GM10248 (cell line): Measurements from ENCODE around the gene MED29.

Experiments
- CTCF ChIA-PET: fragments of 300-600 bp; sonication (Branson Sonifier 250); formaldehyde crosslinking; extraction: SDS; loops from one replicate; lab custom pipeline; 2021; ENCODE audit warnings: antibody characterized with exemption; lab: Yijun Ruan, JAX
- POLR2A ChIA-PET: fragments of 350-650 bp; sonication (Branson Sonifier 250); formaldehyde crosslinking; extraction: SDS; loops from one replicate; lab custom pipeline; 2020; ENCODE audit warnings: antibody characterized with exemption; lab: Yijun Ruan, JAX
- DNase-seq: peaks from one replicate; pipeline ENCODE4 v3.0.0; 2012; ENCODE audit errors: extremely low spot score
- CTCF ChIP-seq: IDR thresholded peaks from 2 replicates; pipeline ENCODE4 v1.5.1; 2012; ENCODE audit warnings: mild to moderate bottlenecking, low read depth; ENCODE audit errors: extremely low read depth, missing control alignments, control extremely low read depth

MED29 gene

GRCh38 chr19:39385629-39386411 is 5.4 kb upstream of the MED29 start:
- TF ChIP-seq CTCF = no peak
- POLR2A ChIA-PET = interaction anchor here (1.1 kb wide), 1 partner anchor 10 kb away, joined by 3 read pairs; no protein-coding TSS in a partner anchor
- no peak for DNase-seq
- CTCF ChIA-PET = interaction anchor here (0.8 to 1.2 kb wide), 3 partner anchors 12 to 112 kb away, joined by 3 to 4 read pairs (median 3); no protein-coding TSS in a partner anchor

GRCh38 chr19:39386557-39386956 is 4.6 kb upstream of the MED29 start:
- POLR2A ChIA-PET = interaction anchor here (0.5 to 1.1 kb wide), 2 partner anchors 10 to 105 kb away, joined by 3 to 5 read pairs; no protein-coding TSS in a partner anchor
- no peak for DNase-seq
- no peak for TF ChIP-seq CTCF
- CTCF ChIA-PET = interaction anchor here (0.8 kb wide), 2 partner anchors 11 to 111 kb away, joined by 3 read pairs; no protein-coding TSS in a partner anchor

GRCh38 chr19:39388657-39389056 is 2.5 kb upstream of the MED29 start:
- TF ChIP-seq CTCF = no peak
- ChIA-PET CTCF (interaction anchor here (1.4 to 1.5 kb wide), 2 partner anchors 10 to 23 kb away, joined by 3 to 6 read pairs; no protein-coding TSS in a partner anchor), POLR2A (no interaction called here)
- DNase-seq = no peak

GRCh38 chr19:39389631-39390414 is 1.4 kb upstream of the MED29 start:
- no peak for DNase-seq
- ChIA-PET CTCF (interaction anchor here (1.2 to 1.7 kb wide), 6 partner anchors 8 to 47 kb away, joined by 3 to 9 read pairs (median 4); partner anchors contain the start of genes PLEKHG2 and SAMD4B), POLR2A (interaction anchor here (0.5 kb wide), 1 partner anchor 19 kb away, joined by 5 read pairs; no protein-coding TSS in a partner anchor)
- TF ChIP-seq CTCF = no peak

GRCh38 chr19:39390451-39390750 is 777 bp upstream of the MED29 start:
- ChIA-PET CTCF (interaction anchor here (1.2 to 1.8 kb wide), 7 partner anchors 11 to 48 kb away, joined by 3 to 11 read pairs (median 4); partner anchors contain the start of genes PLEKHG2, RPS16 and SAMD4B), POLR2A (interaction anchor here (0.9 to 2.1 kb wide), 5 partner anchors 11 to 45 kb away, joined by 4 to 18 read pairs (median 14); partner anchors contain the start of genes RPS16 and ZFP36)
- no peak for DNase-seq
- TF ChIP-seq CTCF = no peak
